ENCODE results near the gene NKX1-1.

NKX1-1 gene

GRCh38 chr4:1416051-1416947 is 10.1 kb upstream of the NKX1-1 start:
- DNase-seq = no peak

- DNase-seq = no peak
Observed at GRCh38 chr4:1415681-1415981, 9.4 kb upstream of the NKX1-1 start.

GRCh38 chr4:1414831-1415680 is 8.8 kb upstream of the NKX1-1 start:
- DNase-seq = no peak

GRCh38 chr4:1413687-1414479 is 7.6 kb upstream of the NKX1-1 start:
- DNase-seq = no peak

GRCh38 chr4:1413204-1413663 is 7.0 kb upstream of the NKX1-1 start:
- DNase-seq = no peak

GRCh38 chr4:1412376-1413203 is 6.3 kb upstream of the NKX1-1 start:
- no peak for DNase-seq

- DNase-seq = no peak
Observed at GRCh38 chr4:1411436-1412375, 5.5 kb upstream of the NKX1-1 start.

GRCh38 chr4:1410491-1411325 is 4.5 kb upstream of the NKX1-1 start:
- DNase-seq = no peak

- DNase-seq = no peak
Observed at GRCh38 chr4:1409491-1410425, 3.5 kb upstream of the NKX1-1 start.

GRCh38 chr4:1409079-1409478 is 2.8 kb upstream of the NKX1-1 start:
- DNase-seq = no peak

GRCh38 chr4:1408418-1408817 is 2.2 kb upstream of the NKX1-1 start:
- no peak for DNase-seq

GRCh38 chr4:1407657-1408333 is 1.6 kb upstream of the NKX1-1 start:
- DNase-seq = no peak

GRCh38 chr4:1406981-1407656 is 877 bp upstream of the NKX1-1 start:
- DNase-seq = no peak

- DNase-seq = no peak
Observed at GRCh38 chr4:1405636-1406393, 427 bp downstream of the NKX1-1 start.

- no peak for DNase-seq
Observed at GRCh38 chr4:1405254-1405635, 997 bp downstream of the NKX1-1 start.

GRCh38 chr4:1404573-1405253 is 1.5 kb downstream of the NKX1-1 start:
- no peak for DNase-seq
